ENCODE results near the gene SLC39A2.

Gene SLC39A2

DNA sequence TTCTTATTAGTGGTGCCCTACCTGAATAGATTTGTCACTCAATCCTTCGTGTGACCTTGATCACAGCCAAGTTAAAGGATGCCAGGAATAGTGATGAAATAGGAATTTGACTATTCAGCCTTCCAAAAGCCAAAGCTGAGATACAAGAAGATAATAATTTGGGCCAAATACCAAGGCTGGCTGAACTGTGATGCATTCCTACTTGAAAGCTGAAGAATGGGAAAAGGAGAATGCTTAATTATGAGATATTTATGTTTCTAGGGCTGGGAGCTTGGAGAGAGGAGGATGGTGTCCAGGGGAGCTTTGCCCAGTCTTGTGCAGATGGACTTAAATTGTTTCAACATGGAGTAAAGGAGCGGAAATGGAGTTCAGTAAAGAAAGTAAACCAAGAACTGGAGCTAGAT lies 48.3 kb downstream of the SLC39A2 start:
- DNase-seq (ENCODE audit: low spot score), result no peak

DNA sequence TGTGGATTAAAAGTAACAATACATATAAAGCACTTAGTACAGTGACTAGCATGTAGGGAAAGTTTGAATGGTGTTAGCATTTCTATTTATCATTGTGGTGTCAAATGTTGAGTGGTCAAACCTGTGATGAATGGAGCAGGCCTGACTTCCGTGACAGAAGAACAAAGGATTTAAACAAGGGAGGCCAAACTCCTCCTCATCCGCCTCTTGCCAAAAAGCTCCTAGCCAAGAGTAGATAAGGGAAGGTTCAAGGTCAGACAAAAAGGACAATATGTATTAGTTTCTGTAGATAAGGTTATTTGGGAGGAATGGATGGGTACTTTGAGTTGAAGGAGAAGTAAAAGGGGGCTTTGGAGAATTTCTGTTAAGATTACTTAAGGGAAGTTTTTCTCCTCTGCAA lies 49.5 kb downstream of the SLC39A2 start:
- DNase-seq (ENCODE audit: low spot score), result no peak

DNA sequence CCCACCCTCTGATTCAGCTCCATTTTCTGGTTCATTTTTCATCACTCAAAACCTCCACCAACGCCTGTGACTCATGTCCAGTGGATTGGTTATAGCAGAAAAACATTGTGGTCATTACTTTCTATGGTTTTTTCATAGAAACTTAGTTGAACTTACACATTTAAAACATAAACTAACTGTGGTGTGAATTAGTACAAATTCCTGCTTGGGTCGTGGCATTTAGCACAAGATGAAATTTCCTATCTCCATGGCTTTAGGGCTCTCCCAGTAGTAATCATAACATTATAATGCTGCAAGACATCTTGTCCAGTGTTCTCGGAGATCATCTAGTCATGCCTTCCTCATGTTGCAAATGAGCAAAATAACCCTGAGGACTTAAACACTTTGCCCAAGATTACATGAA lies 50.2 kb downstream of the SLC39A2 start:
- no peak for DNase-seq (ENCODE audit: low spot score)

DNA sequence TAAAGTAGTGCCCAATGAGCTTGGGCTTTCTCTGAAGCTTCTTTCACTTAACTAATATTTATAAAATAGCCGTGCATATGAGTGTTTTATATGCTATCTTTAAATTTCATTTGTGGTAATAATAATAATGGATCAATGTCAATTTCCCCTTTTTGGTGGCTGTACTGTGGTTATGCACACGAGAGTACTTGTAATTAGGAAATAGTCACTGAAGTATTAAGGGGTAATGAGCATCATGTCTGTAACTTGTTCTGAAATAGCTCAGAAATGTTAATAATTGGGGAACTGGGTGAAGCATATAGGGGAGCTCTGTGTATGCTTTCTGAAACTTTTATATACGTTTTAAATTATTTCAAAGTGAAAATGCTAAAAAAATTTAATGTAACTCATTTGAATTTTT lies 51.5 kb downstream of the SLC39A2 start:
- no peak for DNase-seq (ENCODE audit: low spot score)
